Measurements from ENCODE around the gene MTMR11.
A peak's percentile ranks its signal among the peaks of the same experiment; 100 is the strongest.
"Not testable (repeated sequence)": the region's sequence is repeated elsewhere in the genome, so short reads cannot be mapped to it uniquely, and the experiment has no call there.

Gene MTMR11

GRCh38 chr1:149888999-149889289, 47.7 kb downstream of the MTMR11 start:
- Mint-ChIP-seq H3K9me3 (ENCODE audit: low read depth) (no peaks in the 10 kb centered on the region), H3K4me3 (no peak overlapping the region), H3K36me3 (no peaks in the 10 kb centered on the region), H3K27me3 (no peaks in the 10 kb centered on the region), H3K27ac (no peak overlapping the region), H3K4me1 (ENCODE audit: low read depth) (peaks cover 4% of the 10 kb centered on the region)

- H3K9me3 Mint-ChIP-seq (ENCODE audit: low read depth): no peaks in the 10 kb centered on the region
- no peak overlapping the region for H3K27ac Mint-ChIP-seq
- no peaks in the 10 kb centered on the region for H3K27me3 Mint-ChIP-seq
- H3K36me3 Mint-ChIP-seq: no peaks in the 10 kb centered on the region
- no peak overlapping the region for H3K4me3 Mint-ChIP-seq
- peaks cover 4% of the 10 kb centered on the region for H3K4me1 Mint-ChIP-seq (ENCODE audit: low read depth)
Measured at GRCh38 chr1:149888247-149888998, 48.3 kb downstream of the MTMR11 start.

- Mint-ChIP-seq H3K4me3 (no peak overlapping the region), H3K27ac (no peak overlapping the region), H3K9me3 (ENCODE audit: low read depth) (no peaks in the 10 kb centered on the region)
Measured at GRCh38 chr1:149887456-149888246, 49.0 kb downstream of the MTMR11 start.

GRCh38 chr1:149887196-149887455, 49.6 kb downstream of the MTMR11 start:
- not testable (repeated sequence) for H3K27ac Mint-ChIP-seq; H3K27me3 Mint-ChIP-seq; H3K9me3 Mint-ChIP-seq (ENCODE audit: low read depth); H3K4me1 Mint-ChIP-seq (ENCODE audit: low read depth); H3K4me3 Mint-ChIP-seq; H3K36me3 Mint-ChIP-seq

More at GRCh38 chr1:149887456-149888246, 49.0 kb downstream of the MTMR11 start:
- Mint-ChIP-seq H3K4me1 (ENCODE audit: low read depth) (peaks cover 4% of the 10 kb centered on the region), H3K36me3 (no peaks in the 10 kb centered on the region), H3K27me3 (no peaks in the 10 kb centered on the region)

- Mint-ChIP-seq H3K4me1 (ENCODE audit: low read depth) (peaks cover 14% of the 10 kb centered on the region), H3K4me3 (no peak overlapping the region), H3K36me3 (no peaks in the 10 kb centered on the region), H3K9me3 (ENCODE audit: low read depth) (no peaks in the 10 kb centered on the region), H3K27me3 (no peaks in the 10 kb centered on the region), H3K27ac (no peak overlapping the region)
Measured at GRCh38 chr1:149886396-149887195, 50.1 kb downstream of the MTMR11 start.

- not testable (repeated sequence) for H3K9me3 Mint-ChIP-seq (ENCODE audit: low read depth); H3K36me3 Mint-ChIP-seq; H3K4me3 Mint-ChIP-seq; H3K27me3 Mint-ChIP-seq; H3K27ac Mint-ChIP-seq
- peaks cover 18% of the 10 kb centered on the region for H3K4me1 Mint-ChIP-seq (ENCODE audit: low read depth)
Measured at GRCh38 chr1:149886121-149886395, 50.6 kb downstream of the MTMR11 start.

GRCh38 chr1:149885339-149886120, 51.1 kb downstream of the MTMR11 start:
- H3K9me3 Mint-ChIP-seq (ENCODE audit: low read depth): no peaks in the 10 kb centered on the region
- no peaks in the 10 kb centered on the region for H3K36me3 Mint-ChIP-seq
- H3K27ac Mint-ChIP-seq: no peak overlapping the region
- no peaks in the 10 kb centered on the region for H3K27me3 Mint-ChIP-seq
- H3K4me3 Mint-ChIP-seq: no peak overlapping the region
- H3K4me1 Mint-ChIP-seq (ENCODE audit: low read depth): peaks cover 19% of the 10 kb centered on the region

GRCh38 chr1:149884433-149885338, 52.0 kb downstream of the MTMR11 start:
- no peak overlapping the region for H3K4me3 Mint-ChIP-seq
- no peak overlapping the region for H3K27ac Mint-ChIP-seq
- peaks cover 23% of the 10 kb centered on the region for H3K4me1 Mint-ChIP-seq (ENCODE audit: low read depth)

GRCh38 chr1:149883598-149884247, 53.0 kb downstream of the MTMR11 start:
- H3K27me3 Mint-ChIP-seq: no peaks in the 10 kb centered on the region
- no peak overlapping the region for H3K4me3 Mint-ChIP-seq
- no peak overlapping the region for H3K27ac Mint-ChIP-seq
- H3K36me3 Mint-ChIP-seq: no peaks in the 10 kb centered on the region
- no peaks in the 10 kb centered on the region for H3K9me3 Mint-ChIP-seq (ENCODE audit: low read depth)
- H3K4me1 Mint-ChIP-seq (ENCODE audit: low read depth): peaks cover 31% of the 10 kb centered on the region

More at GRCh38 chr1:149884433-149885338, 52.0 kb downstream of the MTMR11 start:
- Mint-ChIP-seq H3K9me3 (ENCODE audit: low read depth) (no peaks in the 10 kb centered on the region), H3K27me3 (no peaks in the 10 kb centered on the region), H3K36me3 (no peaks in the 10 kb centered on the region)

GRCh38 chr1:149881876-149882275, 54.8 kb downstream of the MTMR11 start:
- no peaks in the 10 kb centered on the region for H3K9me3 Mint-ChIP-seq (ENCODE audit: low read depth)
- H3K27me3 Mint-ChIP-seq: no peaks in the 10 kb centered on the region
- peaks cover 42% of the 10 kb centered on the region for H3K4me1 Mint-ChIP-seq (ENCODE audit: low read depth)
- H3K36me3 Mint-ChIP-seq: peaks cover 2% of the 10 kb centered on the region
- H3K4me3 Mint-ChIP-seq: no peak overlapping the region
- H3K27ac Mint-ChIP-seq: peak overlapping the region; percentile 79

GRCh38 chr1:149879556-149879955, 57.1 kb downstream of the MTMR11 start:
- Mint-ChIP-seq H3K9me3 (ENCODE audit: low read depth) (no peaks in the 10 kb centered on the region), H3K36me3 (peaks cover 2% of the 10 kb centered on the region), H3K4me1 (ENCODE audit: low read depth) (peaks cover 42% of the 10 kb centered on the region), H3K4me3 (peak overlapping the region; percentile 58), H3K27ac (peak overlapping the region; percentile 86), H3K27me3 (no peaks in the 10 kb centered on the region)

Data from activated naive CD8-positive, alpha-beta T cell (primary cell).